H1 (cell line): ENCODE data around the gene PLEKHA3. TPM values are rescaled to one million over a fixed set of nuclear protein-coding genes. Genes with fewer than 3 reads are reported as not detected.

Experiments
- CTCF ChIA-PET: fragments of 300-600 bp; sonication (Branson Sonifier 250); formaldehyde crosslinking; loops from one replicate; lab custom pipeline; 2021; ENCODE audit not compliant: partially characterized antibody; lab: Charles Lee
- POLR2A ChIA-PET: fragments of 300-600 bp; sonication (Branson Sonifier 250); formaldehyde crosslinking; loops from one replicate; lab custom pipeline; 2021; ENCODE audit warnings: inconsistent platforms; ENCODE audit not compliant: partially characterized antibody; lab: Charles Lee
- DNase-seq, 2 experiments: peaks; one replicate each; pipeline versions ENCODE4 v3.0.0 to v3.0.0-alpha.2; 2010 to 2022; ENCODE audit warnings: low spot score in 2 of 2, low read depth in 1 of 2, mixed read lengths in 1 of 2
- FAIRE-seq: peaks from 2 replicates; lab custom pipeline; 2011; peaks lifted over from hg19 to GRCh38; lab: Jason Lieb, UNC
- H2AFZ ChIP-seq: 2 replicates; pipeline ENCODE4 v1.8.1; 2012; ENCODE audit warnings: low read length, inconsistent platforms
- H2AK5ac ChIP-seq: 2 replicates; pipeline ENCODE4 v1.6.1; 2013; ENCODE audit warnings: low read depth, low read length
- H2BK120ac ChIP-seq: replicated peaks from 2 replicates; pipeline ENCODE3; 2013; ENCODE audit warnings: low read depth, low read length, inconsistent platforms
- H2BK12ac ChIP-seq: 2 replicates; pipeline ENCODE4 v1.6.1; 2013; ENCODE audit warnings: low read depth, low read length
- H2BK15ac ChIP-seq: 2 replicates; pipeline ENCODE4 v1.6.1; 2013; ENCODE audit warnings: low read length
- H2BK20ac ChIP-seq: 2 replicates; pipeline ENCODE4 v1.6.1; 2013; ENCODE audit warnings: low read length
- H2BK5ac ChIP-seq: 2 replicates; pipeline ENCODE4 v1.6.1; 2013; ENCODE audit warnings: low read depth, low read length
- H3K14ac ChIP-seq: 2 replicates; pipeline ENCODE4 v1.6.1; 2013; ENCODE audit warnings: inconsistent platforms; ENCODE audit not compliant: insufficient read length
- H3K18ac ChIP-seq: 2 replicates; pipeline ENCODE4 v1.6.1; 2013; ENCODE audit warnings: low read length; ENCODE audit errors: extremely low read depth
- H3K23ac ChIP-seq: 2 replicates; pipeline ENCODE4 v1.6.1; 2013; ENCODE audit warnings: inconsistent platforms; ENCODE audit not compliant: insufficient read length
- H3K23me2 ChIP-seq: 2 replicates; pipeline ENCODE4 v1.6.1; 2013; ENCODE audit warnings: low read depth, low read length
- H3K27ac ChIP-seq: 2 replicates; pipeline ENCODE4 v1.6.1; 2011; ENCODE audit warnings: low read depth, low read length, inconsistent platforms
- H3K27me3 ChIP-seq, 4 experiments: replicated peaks in 1 of 4; 1 replicate in 1 of 4; 2 replicates in 3 of 4; pipeline versions ENCODE4 v1.6.1 to v1.8.1; 2011 to 2013; ENCODE audit warnings: low read length in 3 of 4, mild to moderate bottlenecking in 3 of 4, inconsistent platforms in 2 of 4, mixed read lengths in 2 of 4, moderate library complexity in 1 of 4; ENCODE audit not compliant: control insufficient read depth in 3 of 4, insufficient read depth in 3 of 4; ENCODE audit errors: extremely low read depth in 1 of 4
- H3K36me3 ChIP-seq, 4 experiments: 2 replicates each; pipeline versions ENCODE4 v1.6.1 to v1.8.1; 2011 to 2013; ENCODE audit warnings: mild to moderate bottlenecking in 4 of 4, low read length in 3 of 4, moderate library complexity in 2 of 4, control low read depth in 1 of 4, inconsistent platforms in 1 of 4; ENCODE audit not compliant: insufficient read depth in 4 of 4, control insufficient read depth in 2 of 4
- H3K4ac ChIP-seq: replicated peaks from 2 replicates; pipeline ENCODE3; 2013; ENCODE audit warnings: low read length, low read depth, mixed read lengths, inconsistent platforms; ENCODE audit not compliant: insufficient read length
- H3K4me1 ChIP-seq, 4 experiments: replicated peaks in 1 of 4; 1 replicate in 1 of 4; 2 replicates in 3 of 4; pipeline versions ENCODE4 v1.6.1 to v1.8.1; 2011 to 2013; ENCODE audit warnings: low read length in 3 of 4, inconsistent platforms in 2 of 4, mixed read lengths in 1 of 4; ENCODE audit not compliant: insufficient read depth in 4 of 4, control insufficient read depth in 3 of 4
- H3K4me2 ChIP-seq, 2 experiments: 2 replicates each; pipeline versions ENCODE4 v1.6.1 to v1.8.1; 2011 to 2013; ENCODE audit warnings: low read depth in 2 of 2, low read length in 2 of 2, control low read depth in 1 of 2, inconsistent platforms in 1 of 2, mild to moderate bottlenecking in 1 of 2; ENCODE audit not compliant: insufficient read depth in 1 of 2
- H3K4me3 ChIP-seq, 4 experiments: fragments of 200-600, 300-600 bp in 1 of 4; sonication (generic), shearing (Covaris generic), sonication (Bioruptor Twin) in 1 of 4; 2 replicates each; pipeline versions ENCODE4 v1.5.1 to v1.8.1; 2011 to 2016; ENCODE audit warnings: low read length in 4 of 4, low read depth in 3 of 4, control low read depth in 2 of 4, inconsistent platforms in 2 of 4, mild to moderate bottlenecking in 2 of 4, mixed read lengths in 1 of 4, moderate library complexity in 1 of 4; ENCODE audit not compliant: insufficient read depth in 2 of 4; ENCODE audit errors: extremely low read depth in 1 of 4
- H3K56ac ChIP-seq: replicated peaks from 2 replicates; pipeline ENCODE3; 2013; ENCODE audit warnings: low read depth, mild to moderate bottlenecking, mixed read lengths, low read length, inconsistent platforms; ENCODE audit not compliant: insufficient read length
- H3K79me1 ChIP-seq: 2 replicates; pipeline ENCODE4 v1.6.1; 2013; ENCODE audit warnings: low read depth, low read length, control low read depth
- H3K79me2 ChIP-seq, 2 experiments: 2 replicates each; pipeline versions ENCODE4 v1.6.1 to v1.8.1; 2012 to 2013; ENCODE audit warnings: low read length in 2 of 2, mild to moderate bottlenecking in 2 of 2, inconsistent platforms in 1 of 2; ENCODE audit not compliant: insufficient read depth in 2 of 2, control insufficient read depth in 1 of 2
- H3K9ac ChIP-seq, 4 experiments: replicated peaks in 1 of 4; 1 replicate in 1 of 4; 2 replicates in 3 of 4; pipeline versions ENCODE4 v1.6.1 to v1.8.1; 2011 to 2013; ENCODE audit warnings: low read depth in 3 of 4, low read length in 3 of 4, control low read depth in 2 of 4, mild to moderate bottlenecking in 2 of 4, moderate library complexity in 2 of 4, inconsistent platforms in 1 of 4; ENCODE audit errors: extremely low read depth in 1 of 4
- H3K9me3 ChIP-seq, 2 experiments: 2 replicates each; pipeline versions ENCODE4 v1.6.1 to v1.8.1; 2012 to 2013; ENCODE audit warnings: mild to moderate bottlenecking in 2 of 2, moderate library complexity in 2 of 2, control low read depth in 1 of 2, inconsistent platforms in 1 of 2, low read depth in 1 of 2, low read length in 1 of 2, mixed read lengths in 1 of 2; ENCODE audit not compliant: insufficient read depth in 2 of 2
- H4K20me1 ChIP-seq, 2 experiments: replicated peaks in 1 of 2; 2 replicates each; pipeline versions ENCODE3 to v1.8.1; 2011 to 2013; ENCODE audit warnings: inconsistent platforms in 2 of 2, low read length in 2 of 2, mild to moderate bottlenecking in 1 of 2; ENCODE audit not compliant: insufficient read depth in 2 of 2, control insufficient read depth in 1 of 2
- H4K5ac ChIP-seq: 2 replicates; pipeline ENCODE4 v1.6.1; 2013; ENCODE audit warnings: low read length, low read depth, mixed read lengths, inconsistent platforms; ENCODE audit not compliant: insufficient read length
- H4K8ac ChIP-seq: 2 replicates; pipeline ENCODE4 v1.8.0; 2013; ENCODE audit warnings: mild to moderate bottlenecking, moderate library complexity, low read length, inconsistent platforms; ENCODE audit not compliant: insufficient read depth; ENCODE audit errors: extremely low read depth
- H4K91ac ChIP-seq: replicated peaks from 2 replicates; pipeline ENCODE3; 2013; ENCODE audit warnings: low read length, mixed read lengths, inconsistent platforms; ENCODE audit not compliant: insufficient read length
- BCL11A ChIP-seq, 2 experiments: IDR thresholded peaks; one replicate each; pipeline ENCODE4 v1.6.1; 2011; ENCODE audit warnings: low read depth in 2 of 2, low read length in 2 of 2, mild to moderate bottlenecking in 2 of 2
- CBX8 ChIP-seq: fragments of 300-800, 300-1000 bp; sonication (generic); IDR thresholded peaks from 2 replicates; pipeline ENCODE4 v1.7.1; 2016; ENCODE audit warnings: low read depth, low read length, borderline replicate concordance
- CHD1 ChIP-seq: IDR thresholded peaks from 2 replicates; pipeline ENCODE4 v1.6.1; 2012; ENCODE audit warnings: low read depth, low read length, improper control_type of control experiment
- E2F6 ChIP-seq: IDR thresholded peaks from 2 replicates; pipeline ENCODE4 v1.6.1; 2012; ENCODE audit warnings: inconsistent platforms
- EGR1 ChIP-seq: IDR thresholded peaks from 2 replicates; pipeline ENCODE4 v1.6.1; 2011; ENCODE audit warnings: low read depth, low read length, borderline replicate concordance
- EP300 ChIP-seq, 2 experiments: IDR thresholded peaks; 1 replicate in 1 of 2; 2 replicates in 1 of 2; pipeline ENCODE4 v1.6.1; 2011 to 2012; ENCODE audit warnings: low read depth in 2 of 2, low read length in 2 of 2, mild to moderate bottlenecking in 2 of 2, borderline replicate concordance in 1 of 2, inconsistent platforms in 1 of 2, moderate library complexity in 1 of 2
- GABPA ChIP-seq: IDR thresholded peaks from 2 replicates; pipeline ENCODE4 v1.6.1; 2011; ENCODE audit warnings: mild to moderate bottlenecking, low read length, moderate library complexity, borderline replicate concordance; ENCODE audit not compliant: insufficient read depth
- PHF8 ChIP-seq: fragments of 200-600 bp; sonication (generic); conservative IDR thresholded peaks from 2 replicates; pipeline ENCODE4 v1.7.1; 2012; ENCODE audit warnings: low read depth, mild to moderate bottlenecking, inconsistent platforms, low read length, moderate library complexity
- TAF7 ChIP-seq: optimal IDR thresholded peaks from 2 replicates; pipeline ENCODE3; 2011; ENCODE audit warnings: low read depth, mild to moderate bottlenecking, inconsistent platforms, low read length, moderate library complexity, borderline replicate concordance
- TBP ChIP-seq: IDR thresholded peaks from 2 replicates; pipeline ENCODE4 v1.6.1; 2011; ENCODE audit warnings: low read depth, low read length, improper control_type of control experiment
- TEAD4 ChIP-seq: IDR thresholded peaks from 2 replicates; pipeline ENCODE4 v1.6.1; 2012; ENCODE audit warnings: low read depth, low read length, inconsistent platforms, mixed read lengths
- ZNF274 ChIP-seq: IDR thresholded peaks from 2 replicates; pipeline ENCODE4 v1.7.0; 2012; ENCODE audit warnings: low read length, borderline replicate concordance; ENCODE audit errors: extremely low read depth
- WGBS, 2 experiments: shearing (Covaris generic) in 1 of 2; methylation state at CpG; one replicate each; pipeline versions ENCODE4 v1.1.6 to v1.1.7; 2013 to 2015; ENCODE audit warnings: low lambda C conversion rate in 2 of 2, mixed read lengths in 2 of 2, inconsistent platforms in 1 of 2, low coverage in 1 of 2, missing lambda C conversion rate in 1 of 2; ENCODE audit not compliant: insufficient replicate concordance in 2 of 2, insufficient coverage in 1 of 2, insufficient read length in 1 of 2; ENCODE audit errors: extremely low coverage in 1 of 2, missing lambda C conversion rate in 1 of 2; 5-methylcytosine and 5-hydroxymethylcytosine counted together
- polyA plus RNA-seq, 7 experiments: library from polyadenylated mRNA; depleted of rRNA in 3 of 7; stranded (reverse) in 5 of 7; unstranded in 2 of 7; fragments of >200 nt in 5 of 7; fragments of 200-250 nt in 2 of 7; gene quantifications; 1 replicate in 5 of 7; 2 replicates in 1 of 7; 4 replicates in 1 of 7; pipeline versions ENCODE4 v1.2.1 to v1.2.3, GENCODE V29; 2011 to 2013; ENCODE audit warnings: missing spikeins in 2 of 7, mixed read lengths in 2 of 7
- total RNA-seq: library from RNA; stranded (reverse); fragmentation: NEBNext Ultra II Directional; extraction: Animal tissue kit (Norgen Biotek cat#: 25700); gene quantifications from 2 replicates; pipeline ENCODE4 v1.2.1, GENCODE V29; 2021

PLEKHA3 gene
- total and polyA plus RNA-seq, 2 of the 8 experiments (the other 6 are each of a cell fraction or from before 2014, with no cell fraction given) = 1.9 to 20.1 TPM

- H2BK120ac ChIP-seq = no peak overlapping the region
- WGBS, 2 experiments = 90% methylated on average over 4 of the region's 4 CpGs; no CpG with 5 or more reads in 1 of the 2 experiments
- no peak overlapping the region for H3K4me2 ChIP-seq
- POLR2A ChIA-PET = no interaction called here
- H2BK12ac ChIP-seq = no peak overlapping the region
- H3K14ac ChIP-seq = no peak overlapping the region
- no peak overlapping the region for H2AFZ ChIP-seq
- peaks cover 0 to 23% of the 10 kb centered on the region in 2 experiments; a peak in 1 of 4 replicates for H3K79me2 ChIP-seq
- no peak overlapping the region for H2BK15ac ChIP-seq
- H3K36me3 ChIP-seq = peaks cover 0 to 55% (median 27%) of the 10 kb centered on the region in 4 experiments; a peak in 7 of 8 replicates
- H3K23ac ChIP-seq = no peak overlapping the region
- H2BK5ac ChIP-seq = no peak overlapping the region
- no peak overlapping the region for H3K4ac ChIP-seq
- H3K9ac ChIP-seq = no peak overlapping the region
- FAIRE-seq (no peak), DNase-seq (no peak)
- CTCF ChIA-PET = no interaction called here
- no peaks in the 10 kb centered on the region for H3K23me2 ChIP-seq
- H2AK5ac ChIP-seq = no peak overlapping the region
- no peaks in the 10 kb centered on the region for H3K9me3 ChIP-seq
- H2BK20ac ChIP-seq = no peak overlapping the region
- no peak overlapping the region for H3K4me3 ChIP-seq
- peaks cover 0 to 3% (median 0%) of the 10 kb centered on the region in 4 experiments; a peak in 1 of 7 replicates for H3K4me1 ChIP-seq
- H4K8ac ChIP-seq = no peak overlapping the region
- no peak overlapping the region for H3K56ac ChIP-seq
- peaks cover 0 to 2% of the 10 kb centered on the region in 2 experiments for H4K20me1 ChIP-seq
- no peak overlapping the region for H3K27ac ChIP-seq
- H3K79me1 ChIP-seq = peaks cover 11% of the 10 kb centered on the region; the same call in 1 of the 2 replicates
- H3K18ac ChIP-seq = no peak overlapping the region
- H3K27me3 ChIP-seq = no peaks in the 10 kb centered on the region
- H4K5ac ChIP-seq = no peak overlapping the region
- no peak overlapping the region for H4K91ac ChIP-seq
- TF ChIP-seq CBX8 (no peak), EGR1 (no peak), E2F6 (no peak), TBP (no peak), ZNF274 (no peak), PHF8 (no peak), CHD1 (no peak), TAF7 (no peak), EP300 (IDR thresholded peaks at IDR 0.05; ENCODE audit: borderline replicate concordance in 1 of 2, low read depth in 2 of 2, low read length in 2 of 2) (no peak), TEAD4 (no peak), GABPA (no peak), BCL11A (IDR thresholded peaks at IDR 0.05; ENCODE audit: low read depth in 2 of 2, low read length in 2 of 2) (no peak)
These were observed 55.8 kb downstream of the PLEKHA3 start for GRCh38 chr2:178536037-178536436.
